Ishikawa (cell line): ENCODE results near the gene CLBA1.

Source experiments
- CEBPB ChIP-seq: IDR thresholded peaks from 2 replicates; pipeline ENCODE4 v1.6.1; 2012
- CREB1 ChIP-seq: IDR thresholded peaks from 2 replicates; pipeline ENCODE4 v1.6.1; 2012; ENCODE audit warnings: low read depth
- EGR1 ChIP-seq: IDR thresholded peaks from 2 replicates; pipeline ENCODE4 v1.6.1; 2012
- EP300 ChIP-seq: IDR thresholded peaks from 2 replicates; pipeline ENCODE4 v1.6.1; 2012; ENCODE audit warnings: borderline replicate concordance
- FOXM1 ChIP-seq: IDR thresholded peaks from 2 replicates; pipeline ENCODE4 v1.6.1; 2012; ENCODE audit warnings: low read depth, borderline replicate concordance
- MAX ChIP-seq: IDR thresholded peaks from 2 replicates; pipeline ENCODE4 v1.6.1; 2012
- NFIC ChIP-seq: IDR thresholded peaks from 2 replicates; pipeline ENCODE4 v1.6.1; 2012
- RAD21 ChIP-seq: IDR thresholded peaks from 2 replicates; pipeline ENCODE4 v1.6.1; 2012; ENCODE audit warnings: low read depth
- REST ChIP-seq: IDR thresholded peaks from 2 replicates; pipeline ENCODE4 v1.6.1; 2012; ENCODE audit warnings: low read depth, mild to moderate bottlenecking
- TAF1 ChIP-seq: IDR thresholded peaks from 2 replicates; pipeline ENCODE4 v1.6.1; 2012; ENCODE audit warnings: low read depth, mild to moderate bottlenecking
- TCF12 ChIP-seq: IDR thresholded peaks from 2 replicates; pipeline ENCODE4 v1.6.1; 2012; ENCODE audit warnings: low read depth
- TEAD4 ChIP-seq: IDR thresholded peaks from 2 replicates; pipeline ENCODE4 v1.6.1; 2012
- USF1 ChIP-seq: IDR thresholded peaks from 2 replicates; pipeline ENCODE4 v1.6.1; 2012
- YY1 ChIP-seq: IDR thresholded peaks from 2 replicates; pipeline ENCODE4 v1.6.1; 2012; ENCODE audit warnings: low read depth
- ZBTB7A ChIP-seq: IDR thresholded peaks from 2 replicates; pipeline ENCODE4 v1.6.1; 2012; ENCODE audit warnings: low read depth

CLBA1 gene

GRCh38 chr14:104981699-104982541 is 3.7 kb upstream of the CLBA1 start:
- no peak for TF ChIP-seq TAF1
- no peak for TF ChIP-seq FOXM1
- no peak for TF ChIP-seq REST
- TF ChIP-seq MAX = no peak
- no peak for TF ChIP-seq CREB1
- no peak for TF ChIP-seq YY1
- TF ChIP-seq TCF12 = no peak
- TF ChIP-seq ZBTB7A = no peak
- TF ChIP-seq USF1 = no peak
- TF ChIP-seq EGR1 = no peak
- no peak for TF ChIP-seq TEAD4
- no peak for TF ChIP-seq RAD21
- no peak for TF ChIP-seq CEBPB
- TF ChIP-seq NFIC = no peak

GRCh38 chr14:104982548-104983230 is 2.9 kb upstream of the CLBA1 start:
- no peak for TF ChIP-seq RAD21
- no peak for TF ChIP-seq ZBTB7A
- TF ChIP-seq CREB1 = no peak

- TF ChIP-seq EGR1 = no peak
- no peak for TF ChIP-seq TAF1
Observed at GRCh38 chr14:104983231-104983721, 2.3 kb upstream of the CLBA1 start.

GRCh38 chr14:104984056-104984894 is 1.3 kb upstream of the CLBA1 start:
- TF ChIP-seq REST (no peak), NFIC (no peak), USF1 (no peak), RAD21 (no peak), TEAD4 (no peak), EP300 (no peak), FOXM1 (no peak), CEBPB (no peak), YY1 (no peak), ZBTB7A (no peak), MAX (no peak), TAF1 (no peak), EGR1 (no peak), TCF12 (no peak), CREB1 (no peak)

- TF ChIP-seq USF1 (no peak), TCF12 (no peak)
Observed at GRCh38 chr14:104986487-104987164, 1.0 kb downstream of the CLBA1 start.
